Stimulated activated CD4-positive, alpha-beta T cell treated with anti-CD3 and anti-CD28 coated beads, Interleukin-15, amount 100 ng/mL, for 1 hour (primary cell): Measurements from ENCODE around the gene TAC3.
"Not testable (repeated sequence)": the region's sequence is repeated elsewhere in the genome, so short reads cannot be mapped to it uniquely, and the experiment has no call there.

Experiments
- DNase-seq, 2 donors: peaks; one replicate each; pipeline ENCODE4 v3.0.0-alpha.2; 2020; ENCODE audit warnings: low read depth in 1 of 2, low spot score in 1 of 2

Gene TAC3

GRCh38 chr12:57016348-57016747 is at the start of gene TAC3:
Gene TAC3, minus strand, starts transcription at chr12:57016529. Its CDS starts 732 bp downstream, at chr12:57015797.
- no peak for DNase-seq

GRCh38 chr12:57063991-57064685 is 47.8 kb upstream of the TAC3 start:
- DNase-seq: no peak

- DNase-seq: no peak
Measured at GRCh38 chr12:57058454-57058853, 42.1 kb upstream of the TAC3 start.

- no peak for DNase-seq
Measured at GRCh38 chr12:57057067-57057751, 40.9 kb upstream of the TAC3 start.

GRCh38 chr12:57055824-57056223 is 39.5 kb upstream of the TAC3 start:
- no peak for DNase-seq

- not testable (repeated sequence) for DNase-seq
Measured at GRCh38 chr12:57053901-57054300, 37.6 kb upstream of the TAC3 start.

- DNase-seq: not testable (repeated sequence)
Measured at GRCh38 chr12:57053146-57053545, 36.8 kb upstream of the TAC3 start.

GRCh38 chr12:57051011-57051410 is 34.7 kb upstream of the TAC3 start:
- DNase-seq: no peak

GRCh38 chr12:57049890-57050289 is 33.6 kb upstream of the TAC3 start, which contains the start of gene MYO1A:
Gene MYO1A, minus strand, starts transcription at chr12:57050129. Its CDS starts 1,806 bp downstream, at chr12:57048323.
- no peak for DNase-seq

- DNase-seq: no peak
Measured at GRCh38 chr12:57049119-57049446, 32.8 kb upstream of the TAC3 start.

- no peak for DNase-seq
Measured at GRCh38 chr12:57048423-57049118, 32.2 kb upstream of the TAC3 start.

- no peak for DNase-seq
Measured at GRCh38 chr12:57047981-57048380, 31.7 kb upstream of the TAC3 start.

- no peak for DNase-seq
Measured at GRCh38 chr12:57046947-57047890, 30.9 kb upstream of the TAC3 start.

- no peak for DNase-seq
Measured at GRCh38 chr12:57046086-57046791, 29.9 kb upstream of the TAC3 start.

GRCh38 chr12:57044889-57045288 is 28.6 kb upstream of the TAC3 start:
- DNase-seq: no peak

- DNase-seq: no peak
Measured at GRCh38 chr12:57044468-57044867, 28.1 kb upstream of the TAC3 start.

- no peak for DNase-seq
Measured at GRCh38 chr12:57042695-57043094, 26.4 kb upstream of the TAC3 start.

GRCh38 chr12:57040750-57041149 is 24.4 kb upstream of the TAC3 start:
- no peak for DNase-seq

GRCh38 chr12:57040211-57040610 is 23.9 kb upstream of the TAC3 start:
- DNase-seq: no peak

GRCh38 chr12:57039016-57039798 is 22.9 kb upstream of the TAC3 start:
- no peak for DNase-seq
